HCT116 (cell line): ENCODE results near the gene NPC2. TPM values are rescaled to one million over a fixed set of nuclear protein-coding genes. Genes with fewer than 3 reads are reported as not detected.

Experiments
- ATAC-seq: fragments of 200-7000 bp; cut with Tn5 transposase; 2 replicates; pipeline ENCODE4 v1.9.1; 2020; ENCODE audit warnings: mild to moderate bottlenecking, moderate library complexity
- BruUV-seq: library from RNA; stranded (reverse); fragments of 400-500 nt; replicated peaks from 2 replicates; lab custom pipeline; 2021; lab: Mats Ljungman, UMichigan
- CTCF ChIA-PET: fragments of 300-600 bp; sonication (Branson Sonifier 250); formaldehyde crosslinking; loops from one replicate; lab custom pipeline; 2021; ENCODE audit warnings: antibody characterized with exemption; lab: Charles Lee
- POLR2A ChIA-PET: fragments of 300-600, 350-600 bp; sonication (Branson Sonifier 250); formaldehyde crosslinking; loops from one replicate; lab custom pipeline; 2021; ENCODE audit warnings: antibody characterized with exemption; lab: Charles Lee
- RAD21 ChIA-PET, 2 experiments: fragments of 300-600 bp; sonication (Branson Sonifier 250); formaldehyde crosslinking; loops; one replicate each; lab custom pipeline; 2023; ENCODE audit warnings: low total read pairs in 2 of 2; ENCODE audit not compliant: uncharacterized antibody in 2 of 2, unreplicated experiment in 2 of 2, low non-redundant PET in 1 of 2; lab: Charles Lee
- DNase-seq: peaks from one replicate; pipeline ENCODE4 v3.0.0-alpha.2; 2010; ENCODE audit warnings: low read depth, low spot score
- H2AFZ ChIP-seq: fragments of 200-600 bp; shearing (Covaris generic), sonication (generic); 2 replicates; pipeline ENCODE4 v1.6.1; 2017; ENCODE audit warnings: low read depth, mixed run types, mixed read lengths, antibody characterized with exemption, low read length; ENCODE audit not compliant: poor library complexity, severe bottlenecking
- H3K27ac ChIP-seq: 2 replicates; pipeline ENCODE4 v1.5.1; 2012; ENCODE audit warnings: low read depth, low read length
- H3K27me3 ChIP-seq: fragments of 200-600 bp; sonication (generic); 2 replicates; pipeline ENCODE4 v1.6.1; 2016; ENCODE audit warnings: mixed run types, low read length, mixed read lengths; ENCODE audit not compliant: insufficient read depth
- H3K36me3 ChIP-seq, 2 experiments: fragments of 200-500 bp in 1 of 2; fragments of 200-600 bp in 1 of 2; sonication (Bioruptor generic) in 1 of 2; sonication (generic) in 1 of 2; 2 replicates each; pipeline versions ENCODE4 v1.5.1 to v1.6.1; 2014 to 2016; ENCODE audit warnings: low read length in 2 of 2, inconsistent platforms in 1 of 2, mixed read lengths in 1 of 2, mixed run types in 1 of 2; ENCODE audit not compliant: insufficient read depth in 2 of 2, control insufficient read depth in 1 of 2
- H3K4me1 ChIP-seq, 2 experiments: fragments of 200-600 bp in 1 of 2; sonication (generic) in 1 of 2; 2 replicates each; pipeline versions ENCODE4 v1.5.1 to v1.6.1; 2012 to 2017; ENCODE audit warnings: low read length in 2 of 2, inconsistent platforms in 1 of 2, mild to moderate bottlenecking in 1 of 2, mixed read lengths in 1 of 2, mixed run types in 1 of 2, moderate library complexity in 1 of 2; ENCODE audit not compliant: insufficient read depth in 2 of 2, control insufficient read depth in 1 of 2
- H3K4me2 ChIP-seq: fragments of 200-600 bp; sonication (generic); 2 replicates; pipeline ENCODE4 v1.6.1; 2017; ENCODE audit warnings: mixed run types, low read length, mixed read lengths
- H3K4me3 ChIP-seq, 2 experiments: fragments of 200-600 bp in 1 of 2; sonication (generic) in 1 of 2; replicated peaks in 1 of 2; 2 replicates each; pipeline ENCODE4 v1.5.1; 2011 to 2016; ENCODE audit warnings: low read length in 2 of 2, control low read depth in 1 of 2, low read depth in 1 of 2, mild to moderate bottlenecking in 1 of 2, mixed read lengths in 1 of 2, mixed run types in 1 of 2
- H3K79me2 ChIP-seq: fragments of 200-600 bp; sonication (generic); 2 replicates; pipeline ENCODE4 v1.6.1; 2017; ENCODE audit warnings: mild to moderate bottlenecking, mixed run types, low read length, moderate library complexity, mixed read lengths; ENCODE audit not compliant: insufficient read depth
- H3K9ac ChIP-seq: fragments of 200-600 bp; sonication (generic); 2 replicates; pipeline ENCODE4 v1.6.1; 2016; ENCODE audit warnings: low read length, mixed read lengths
- H3K9me2 ChIP-seq: fragments of 200-600 bp; sonication (generic), shearing (Covaris generic); 2 replicates; pipeline ENCODE4 v1.6.1; 2017; ENCODE audit warnings: mixed run types, mild to moderate bottlenecking, moderate library complexity; ENCODE audit not compliant: insufficient read depth
- H3K9me3 ChIP-seq, 2 experiments: fragments of 200-500 bp in 1 of 2; fragments of 200-600 bp in 1 of 2; sonication (Bioruptor generic) in 1 of 2; sonication (generic) in 1 of 2; 2 replicates each; pipeline ENCODE4 v1.6.1; 2014 to 2017; ENCODE audit warnings: low read length in 2 of 2, mixed read lengths in 2 of 2, inconsistent platforms in 1 of 2, low read depth in 1 of 2, mild to moderate bottlenecking in 1 of 2, mixed run types in 1 of 2, moderate library complexity in 1 of 2; ENCODE audit not compliant: control insufficient read depth in 1 of 2, insufficient read depth in 1 of 2
- H4K20me1 ChIP-seq: fragments of 200-600 bp; sonication (generic), shearing (Covaris generic); 2 replicates; pipeline ENCODE4 v1.6.1; 2017; ENCODE audit warnings: mixed run types, mild to moderate bottlenecking, moderate library complexity; ENCODE audit not compliant: insufficient read depth
- ELF1 ChIP-seq: IDR thresholded peaks from 2 replicates; pipeline ENCODE4 v1.6.1; 2012; ENCODE audit warnings: low read depth, borderline replicate concordance
- EZH2phosphoT487 ChIP-seq: fragments of 200-600 bp; IDR thresholded peaks from 2 replicates; pipeline ENCODE4 v1.6.1; 2018; ENCODE audit warnings: antibody characterized with exemption, borderline replicate concordance
- JUND ChIP-seq: IDR thresholded peaks from 2 replicates; pipeline ENCODE4 v1.6.1; 2012
- MAX ChIP-seq: IDR thresholded peaks from 2 replicates; pipeline ENCODE4 v1.6.1; 2012
- POLR2A ChIP-seq: IDR thresholded peaks from 2 replicates; pipeline ENCODE4 v1.7.0; 2011; ENCODE audit warnings: borderline replicate concordance; ENCODE audit not compliant: insufficient read depth, insufficient read length; ENCODE audit errors: extremely low read depth
- POLR2AphosphoS5 ChIP-seq: IDR thresholded peaks from 2 replicates; pipeline ENCODE4 v1.6.1; 2011; ENCODE audit warnings: mild to moderate bottlenecking, low read depth, low read length, moderate library complexity
- SP1 ChIP-seq: IDR thresholded peaks from 2 replicates; pipeline ENCODE4 v1.6.1; 2012; ENCODE audit warnings: low read depth
- SRF ChIP-seq: IDR thresholded peaks from 2 replicates; pipeline ENCODE4 v1.6.1; 2012; ENCODE audit warnings: low read depth
- YY1 ChIP-seq: IDR thresholded peaks from 2 replicates; pipeline ENCODE4 v1.6.1; 2011; ENCODE audit warnings: low read length, low read depth, moderate library complexity, mild to moderate bottlenecking; ENCODE audit not compliant: insufficient replicate concordance; ENCODE audit errors: extremely low read depth
- ZBTB33 ChIP-seq: IDR thresholded peaks from 2 replicates; pipeline ENCODE4 v1.6.1; 2011; ENCODE audit warnings: mild to moderate bottlenecking, low read length, moderate library complexity; ENCODE audit not compliant: insufficient replicate concordance; ENCODE audit errors: extremely low read depth
- intact Hi-C: fragments of 100-400 bp; cut with micrococcal nuclease; formaldehyde crosslinking; loops from 2 replicates; pipeline ENCODE4 v1.10.0; 2022
- total RNA-seq: library from RNA; stranded (reverse); gene quantifications from one replicate; pipeline ENCODE4 v1.2.1, GENCODE V29; 2021; ENCODE audit not compliant: unreplicated experiment

Gene NPC2
- total RNA-seq, 1 experiment from 2014 or later: 105 TPM

- Histone ChIP-seq H4K20me1 (no peaks in the 10 kb centered on the region), H3K27ac (no peak overlapping the region)
- TF ChIP-seq POLR2AphosphoS5: no peak
- no peak for TF ChIP-seq YY1
- TF ChIP-seq SRF: no peak
- no peak for TF ChIP-seq MAX
- TF ChIP-seq ZBTB33: no peak
- no peak for TF ChIP-seq EZH2phosphoT487
- TF ChIP-seq POLR2A: no peak
- TF ChIP-seq SP1: no peak
- TF ChIP-seq JUND: no peak
- no peak for TF ChIP-seq ELF1
- TF ChIP-seq, all 23 proteins: peak for 0
- H2AFZ ChIP-seq: no peak overlapping the region
- no peak overlapping the region for H3K9ac ChIP-seq
- no peak overlapping the region for H3K4me2 ChIP-seq
- no peak for ATAC-seq
- BruUV-seq: no TSS peak
- ChIA-PET RAD21 (no interaction called here), POLR2A (no interaction called here), CTCF (interaction anchor here (1.5 kb wide), 1 partner anchor 20 kb away, joined by 3 read pairs; no protein-coding TSS in a partner anchor)
- intact Hi-C loops: no loop called here
- no peaks in the 10 kb centered on the region for H3K27me3 ChIP-seq
- H3K4me1 ChIP-seq: peaks cover 10 to 26% of the 10 kb centered on the region in 2 experiments
- no peaks in the 10 kb centered on the region for H3K36me3 ChIP-seq
- H3K4me3 ChIP-seq: no peak overlapping the region
- no peaks in the 10 kb centered on the region for H3K9me2 ChIP-seq
- no peak for DNase-seq
- no peaks in the 10 kb centered on the region for H3K9me3 ChIP-seq
- no peaks in the 10 kb centered on the region for H3K79me2 ChIP-seq
These were observed 35.8 kb upstream of the NPC2 start for GRCh38 chr14:74528886-74529285.
